HEK293 (cell line): ENCODE data around the gene KRT76.

Source experiments
- KLF9 ChIP-seq: fragments of 450-650 bp; formaldehyde crosslinking; IDR thresholded peaks from 2 replicates; pipeline ENCODE4 v1.5.1; 2016; ENCODE audit warnings: missing biosample characterization, missing genetic modification characterization, low read depth
- OVOL3 ChIP-seq: fragments of 450-650 bp; formaldehyde crosslinking; IDR thresholded peaks from 2 replicates; pipeline ENCODE4 v1.5.1; 2016; ENCODE audit warnings: missing biosample characterization, missing genetic modification characterization
- TCF7L2 ChIP-seq: IDR thresholded peaks from 2 replicates; pipeline ENCODE4 v1.6.1; 2011; ENCODE audit warnings: low read depth, mild to moderate bottlenecking, inconsistent platforms, low read length, moderate library complexity, borderline replicate concordance
- ZBTB17 ChIP-seq: fragments of 450-650 bp; formaldehyde crosslinking; IDR thresholded peaks from 2 replicates; pipeline ENCODE4 v1.5.1; 2016; ENCODE audit warnings: missing biosample characterization, missing genetic modification characterization
- ZFHX2 ChIP-seq: fragments of 450-650 bp; formaldehyde crosslinking; conservative IDR thresholded peaks from 2 replicates; pipeline ENCODE4 v1.5.1; 2016; ENCODE audit warnings: missing biosample characterization, missing genetic modification characterization
- ZNF174 ChIP-seq: fragments of 450-650 bp; formaldehyde crosslinking; IDR thresholded peaks from 2 replicates; pipeline ENCODE4 v1.5.0; 2017; ENCODE audit warnings: missing biosample characterization, mild to moderate bottlenecking, missing genetic modification characterization
- ZNF549 ChIP-seq: fragments of 450-650 bp; IDR thresholded peaks from 2 replicates; pipeline ENCODE4 v1.5.1; 2018; ENCODE audit warnings: missing biosample characterization, missing genetic modification characterization, mild to moderate bottlenecking, inconsistent platforms, moderate library complexity
- ZXDB ChIP-seq: fragments of 450-650 bp; formaldehyde crosslinking; IDR thresholded peaks from 2 replicates; pipeline ENCODE4 v1.5.1; 2016; ENCODE audit warnings: missing biosample characterization, missing genetic modification characterization
- TF ChIP-seq, protein P1 (sequence below): fragments of 450-650 bp; formaldehyde crosslinking; IDR thresholded peaks from 2 replicates; pipeline ENCODE4 v1.5.1; 2016; ENCODE audit warnings: missing biosample characterization, missing genetic modification characterization

DNA sequence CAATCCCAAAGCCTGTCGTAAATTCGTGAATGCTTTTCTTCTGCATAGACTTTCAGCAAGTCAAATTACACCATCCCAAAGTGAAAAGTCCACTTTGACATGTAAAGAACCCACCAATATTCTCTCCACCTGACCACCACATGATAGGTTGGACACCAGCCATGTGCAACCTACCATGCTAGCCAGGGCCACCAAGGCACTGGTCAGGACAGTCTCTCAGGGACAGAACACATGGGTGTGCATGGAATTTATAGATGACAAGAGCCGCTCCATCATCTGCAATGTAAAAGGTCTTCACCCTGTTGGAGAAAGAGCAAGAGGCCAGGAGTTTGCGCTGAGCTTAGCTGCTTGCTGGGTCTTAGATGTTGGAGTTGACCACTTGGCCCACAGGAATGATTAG lies 5.4 kb upstream of the KRT76 start:
- TF ChIP-seq ZXDB (tag by site-specific recombination) (no peak), TCF7L2 (no peak), OVOL3 (tag by site-specific recombination) (no peak), KLF9 (tag by site-specific recombination) (no peak), ZFHX2 (no peak), ZNF174 (no peak), ZNF549 (tag by site-specific recombination) (no peak), ZBTB17 (tag by site-specific recombination) (no peak)
- TF ChIP-seq, protein P1, sequence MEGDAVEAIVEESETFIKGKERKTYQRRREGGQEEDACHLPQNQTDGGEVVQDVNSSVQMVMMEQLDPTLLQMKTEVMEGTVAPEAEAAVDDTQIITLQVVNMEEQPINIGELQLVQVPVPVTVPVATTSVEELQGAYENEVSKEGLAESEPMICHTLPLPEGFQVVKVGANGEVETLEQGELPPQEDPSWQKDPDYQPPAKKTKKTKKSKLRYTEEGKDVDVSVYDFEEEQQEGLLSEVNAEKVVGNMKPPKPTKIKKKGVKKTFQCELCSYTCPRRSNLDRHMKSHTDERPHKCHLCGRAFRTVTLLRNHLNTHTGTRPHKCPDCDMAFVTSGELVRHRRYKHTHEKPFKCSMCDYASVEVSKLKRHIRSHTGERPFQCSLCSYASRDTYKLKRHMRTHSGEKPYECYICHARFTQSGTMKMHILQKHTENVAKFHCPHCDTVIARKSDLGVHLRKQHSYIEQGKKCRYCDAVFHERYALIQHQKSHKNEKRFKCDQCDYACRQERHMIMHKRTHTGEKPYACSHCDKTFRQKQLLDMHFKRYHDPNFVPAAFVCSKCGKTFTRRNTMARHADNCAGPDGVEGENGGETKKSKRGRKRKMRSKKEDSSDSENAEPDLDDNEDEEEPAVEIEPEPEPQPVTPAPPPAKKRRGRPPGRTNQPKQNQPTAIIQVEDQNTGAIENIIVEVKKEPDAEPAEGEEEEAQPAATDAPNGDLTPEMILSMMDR (tag by site-specific recombination) = no peak
